B cell (primary cell): ENCODE measurements around the gene ACTMAP. TPM values are rescaled to one million over a fixed set of nuclear protein-coding genes. Genes with fewer than 3 reads are reported as not detected.
"Not testable (repeated sequence)": the region's sequence is repeated elsewhere in the genome, so short reads cannot be mapped to it uniquely, and the experiment has no call there.

Source experiments
- ATAC-seq: fragments of 200-7000 bp; cut with Tn5 transposase; one replicate; pipeline ENCODE4 v1.10.0; 2021; ENCODE audit warnings: low read depth, mild to moderate bottlenecking, moderate number of reproducible peaks, moderate library complexity
- CTCF ChIA-PET: fragments of 350-600 bp; sonication (Branson Sonifier 250); formaldehyde crosslinking; loops from one replicate; lab custom pipeline; 2021; ENCODE audit warnings: antibody characterized with exemption, inconsistent platforms; lab: Charles Lee
- POLR2A ChIA-PET: fragments of 350-600 bp; sonication (Branson Sonifier 250); formaldehyde crosslinking; loops from one replicate; lab custom pipeline; 2021; ENCODE audit warnings: antibody characterized with exemption; lab: Charles Lee
- DNase-seq: peaks from one replicate; pipeline ENCODE4 v3.0.0; 2013
- H2AFZ ChIP-seq: 2 replicates; pipeline ENCODE4 v1.6.1; 2012; ENCODE audit warnings: mild to moderate bottlenecking, low read depth, low read length; ENCODE audit not compliant: insufficient read depth, poor library complexity, severe bottlenecking
- H3K27ac ChIP-seq, 2 donors: 1 replicate in 1 of 2; 2 replicates in 1 of 2; pipeline ENCODE4 v1.5.1; 2012 to 2013; ENCODE audit warnings: low read length in 2 of 2, mild to moderate bottlenecking in 2 of 2, moderate library complexity in 1 of 2
- H3K27me3 ChIP-seq, 4 experiments: fragments of 200-600 bp in 1 of 4; sonication (generic) in 1 of 4; replicated peaks in 1 of 4; 1 replicate in 2 of 4; 2 replicates in 2 of 4; pipeline versions ENCODE4 v1.6.1 to v1.7.0; 2013 to 2016; ENCODE audit warnings: low read length in 3 of 4, mild to moderate bottlenecking in 2 of 4, mixed read lengths in 1 of 4, moderate library complexity in 1 of 4; ENCODE audit not compliant: insufficient read depth in 4 of 4, control insufficient read depth in 3 of 4; ENCODE audit errors: control extremely low read depth in 1 of 4
- H3K36me3 ChIP-seq, 2 experiments: replicated peaks in 1 of 2; 1 replicate in 1 of 2; 2 replicates in 1 of 2; pipeline versions ENCODE4 v1.6.1 to v1.7.1; 2013; ENCODE audit warnings: low read length in 1 of 2; ENCODE audit not compliant: insufficient read depth in 2 of 2, control insufficient read depth in 1 of 2; ENCODE audit errors: control extremely low read depth in 1 of 2, extremely low read depth in 1 of 2
- H3K4me1 ChIP-seq, 2 donors: fragments of 200-600 bp in 1 of 2; sonication (generic) in 1 of 2; 1 replicate in 1 of 2; 2 replicates in 1 of 2; pipeline versions ENCODE4 v1.5.1 to v1.6.1; 2013 to 2017; ENCODE audit warnings: low read length in 2 of 2; ENCODE audit not compliant: control insufficient read depth in 2 of 2, insufficient read depth in 2 of 2
- H3K4me2 ChIP-seq: replicated peaks from 2 replicates; pipeline ENCODE3; 2012; ENCODE audit warnings: mild to moderate bottlenecking, low read depth, low read length; ENCODE audit not compliant: poor library complexity, severe bottlenecking
- H3K4me3 ChIP-seq, 5 experiments: fragments of 200-600 bp in 1 of 5; sonication (generic) in 1 of 5; 1 replicate in 3 of 5; 2 replicates in 2 of 5; pipeline versions ENCODE4 v1.5.1 to v1.7.0; 2011 to 2016; ENCODE audit warnings: low read length in 4 of 5, mild to moderate bottlenecking in 4 of 5, low read depth in 2 of 5, control low read depth in 1 of 5, moderate library complexity in 1 of 5; ENCODE audit not compliant: insufficient read depth in 1 of 5; ENCODE audit errors: control extremely low read depth in 1 of 5, extremely low read depth in 1 of 5
- H3K79me2 ChIP-seq: fragments of 200-600 bp; sonication (generic); one replicate; pipeline ENCODE4 v1.6.0; 2016; ENCODE audit warnings: low read length; ENCODE audit not compliant: control insufficient read depth, insufficient read depth
- H3K9ac ChIP-seq: fragments of 200-600 bp; sonication (generic); 2 replicates; pipeline ENCODE4 v1.6.1; 2017; ENCODE audit warnings: mild to moderate bottlenecking, low read length, moderate library complexity
- H3K9me3 ChIP-seq, 3 donors: one replicate each; pipeline versions ENCODE4 v1.6.1 to v1.7.1; 2013; ENCODE audit warnings: low read length in 2 of 3; ENCODE audit not compliant: control insufficient read depth in 2 of 3, insufficient read depth in 1 of 3; ENCODE audit errors: control extremely low read depth in 1 of 3
- H4K20me1 ChIP-seq: 2 replicates; pipeline ENCODE4 v1.6.0; 2012; ENCODE audit warnings: mild to moderate bottlenecking, low read length; ENCODE audit not compliant: insufficient read depth, control insufficient read depth, poor library complexity, severe bottlenecking
- H3K27ac Mint-ChIP-seq: one replicate; pipeline ENCODE4 v1.8.0; 2021; ENCODE audit warnings: mixed read lengths
- H3K27me3 Mint-ChIP-seq: one replicate; pipeline ENCODE4 v1.8.0; 2021; ENCODE audit warnings: mixed read lengths
- H3K4me1 Mint-ChIP-seq: one replicate; pipeline ENCODE4 v1.8.0; 2021; ENCODE audit warnings: mixed read lengths
- H3K4me3 Mint-ChIP-seq: one replicate; pipeline ENCODE4 v1.8.0; 2021; ENCODE audit warnings: mixed read lengths
- H3K9me3 Mint-ChIP-seq: one replicate; pipeline ENCODE4 v1.8.0; 2022; ENCODE audit warnings: mixed read lengths; ENCODE audit not compliant: insufficient read depth
- CTCF ChIP-seq: fragments of 200-600 bp; IDR thresholded peaks from one replicate; pipeline ENCODE4 v1.8.0; 2022; ENCODE audit warnings: antibody characterized with exemption, mild to moderate bottlenecking
- EZH2 ChIP-seq: IDR thresholded peaks from 2 replicates; pipeline ENCODE4 v1.6.1; 2012; ENCODE audit warnings: borderline replicate concordance, low read depth, mild to moderate bottlenecking, moderate library complexity, low read length; ENCODE audit not compliant: insufficient read depth, poor library complexity, severe bottlenecking
- WGBS: methylation state at CpG from one replicate; pipeline ENCODE4 v1.1.5; 2013; ENCODE audit warnings: missing lambda C conversion rate; ENCODE audit not compliant: insufficient coverage; 5-methylcytosine and 5-hydroxymethylcytosine counted together
- intact Hi-C: fragments of 100-400 bp; cut with micrococcal nuclease; formaldehyde crosslinking; loops from one replicate; pipeline ENCODE4 v1.10.0; 2022
- polyA plus RNA-seq: library from polyadenylated mRNA; depleted of rRNA; stranded (reverse); fragments of >200 nt; gene quantifications from 2 replicates; pipeline ENCODE4 v1.2.3, GENCODE V29; 2012
- total RNA-seq, 2 donors: library from RNA; stranded (reverse); fragments of 120-200 nt in 1 of 2; gene quantifications; 1 replicate in 1 of 2; 2 replicates in 1 of 2; pipeline versions ENCODE4 v1.2.3 to v1.2.4, GENCODE V29; 2013 to 2022

Gene ACTMAP
- total and polyA plus RNA-seq, 2 donors (not counting 1 experiment from before 2014, with no cell fraction given) = 7.7 to 10.2 TPM

- POLR2A ChIA-PET = interaction anchor here (0.6 to 4.6 kb wide), 2 partner anchors 10 to 24 kb away, joined by 3 to 99 read pairs; partner anchors contain the start of genes ACTMAP and SNRPA
- no peak within 1 kb of the TSS for H2AFZ ChIP-seq
- intact Hi-C loops = loop anchor here (5.0 kb wide), 3 partner anchors 42 to 1363 kb away; partner anchors contain the start of genes PLEKHG2 and SERTAD3
- no peak within 1 kb of the TSS for H3K9ac ChIP-seq
- Mint-ChIP-seq H3K9me3 (no peaks in the 10 kb centered on the region), H3K27ac (peak within 1 kb of the TSS; percentile 70), H3K4me3 (peak within 1 kb of the TSS; percentile 56), H3K4me1 (peaks cover 57% of the 10 kb centered on the region), H3K27me3 (no peaks in the 10 kb centered on the region)
- H4K20me1 ChIP-seq = peaks cover 15% of the 10 kb centered on the region
- peak within 1 kb of the TSS; percentile 89 for H3K4me2 ChIP-seq
- no peak for TF ChIP-seq EZH2
- TF ChIP-seq CTCF = no peak
- H3K27ac ChIP-seq = peak within 1 kb of the TSS in 1 of 2 donors; percentile 12
- 100% methylated on average over 3 of the region's 9 CpGs for WGBS
- H3K4me3 ChIP-seq = no peak within 1 kb of the TSS
- ATAC-seq (no peak), DNase-seq (no peak)
- H3K79me2 ChIP-seq = peaks cover 18% of the 10 kb centered on the region
- H3K4me1 ChIP-seq = peaks cover 50 to 64% of the 10 kb centered on the region in 2 donors
- H3K36me3 ChIP-seq = peaks cover 0 to 3% of the 10 kb centered on the region in 2 experiments
- H3K27me3 ChIP-seq = no peaks in the 10 kb centered on the region
- H3K9me3 ChIP-seq = peaks cover 0 to 20% (median 0%) of the 10 kb centered on the region in 3 donors
- CTCF ChIA-PET = interaction anchor here (4.6 kb wide), 1 partner anchor 44 kb away, joined by 34 read pairs; no protein-coding TSS in a partner anchor
Observed at GRCh38 chr19:40774916-40775631, 24.8 kb upstream of the ACTMAP start, which contains the start of gene MIA. TSS of gene MIA (plus strand) at chr19:40775521. CDS start at chr19:40775543, 22 bp downstream.

GRCh38 chr19:40771101-40771862 is 21.0 kb upstream of the ACTMAP start:
- POLR2A ChIA-PET, intact Hi-C loops, H3K4me3 ChIP-seq, H3K4me3 Mint-ChIP-seq, H3K27me3 Mint-ChIP-seq, H3K27me3 ChIP-seq, H3K9ac ChIP-seq, H3K4me2 ChIP-seq, H3K27ac ChIP-seq, H2AFZ ChIP-seq, H3K79me2 ChIP-seq, H3K36me3 ChIP-seq, DNase-seq, ATAC-seq, H4K20me1 ChIP-seq, H3K9me3 Mint-ChIP-seq: not testable (repeated sequence)
- 98% methylated on average over 8 of the region's 10 CpGs for WGBS
- CTCF ChIA-PET = interaction anchor here (1.2 kb wide), 1 partner anchor 13 kb away, joined by 3 read pairs; no protein-coding TSS in a partner anchor
- H3K27ac Mint-ChIP-seq = peak overlapping the region; percentile 32
- Histone ChIP-seq H3K4me1 (peaks cover 27 to 38% of the 10 kb centered on the region in 2 donors), H3K9me3 (peaks cover 0 to 15% (median 0%) of the 10 kb centered on the region in 3 donors)
- peaks cover 28% of the 10 kb centered on the region for H3K4me1 Mint-ChIP-seq
